ENCODE data around the gene PEX14.
"Not testable (repeated sequence)": the region's sequence is repeated elsewhere in the genome, so short reads cannot be mapped to it uniquely, and the experiment has no call there.

The PEX14 gene, protein sequence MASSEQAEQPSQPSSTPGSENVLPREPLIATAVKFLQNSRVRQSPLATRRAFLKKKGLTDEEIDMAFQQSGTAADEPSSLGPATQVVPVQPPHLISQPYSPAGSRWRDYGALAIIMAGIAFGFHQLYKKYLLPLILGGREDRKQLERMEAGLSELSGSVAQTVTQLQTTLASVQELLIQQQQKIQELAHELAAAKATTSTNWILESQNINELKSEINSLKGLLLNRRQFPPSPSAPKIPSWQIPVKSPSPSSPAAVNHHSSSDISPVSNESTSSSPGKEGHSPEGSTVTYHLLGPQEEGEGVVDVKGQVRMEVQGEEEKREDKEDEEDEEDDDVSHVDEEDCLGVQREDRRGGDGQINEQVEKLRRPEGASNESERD

DNA sequence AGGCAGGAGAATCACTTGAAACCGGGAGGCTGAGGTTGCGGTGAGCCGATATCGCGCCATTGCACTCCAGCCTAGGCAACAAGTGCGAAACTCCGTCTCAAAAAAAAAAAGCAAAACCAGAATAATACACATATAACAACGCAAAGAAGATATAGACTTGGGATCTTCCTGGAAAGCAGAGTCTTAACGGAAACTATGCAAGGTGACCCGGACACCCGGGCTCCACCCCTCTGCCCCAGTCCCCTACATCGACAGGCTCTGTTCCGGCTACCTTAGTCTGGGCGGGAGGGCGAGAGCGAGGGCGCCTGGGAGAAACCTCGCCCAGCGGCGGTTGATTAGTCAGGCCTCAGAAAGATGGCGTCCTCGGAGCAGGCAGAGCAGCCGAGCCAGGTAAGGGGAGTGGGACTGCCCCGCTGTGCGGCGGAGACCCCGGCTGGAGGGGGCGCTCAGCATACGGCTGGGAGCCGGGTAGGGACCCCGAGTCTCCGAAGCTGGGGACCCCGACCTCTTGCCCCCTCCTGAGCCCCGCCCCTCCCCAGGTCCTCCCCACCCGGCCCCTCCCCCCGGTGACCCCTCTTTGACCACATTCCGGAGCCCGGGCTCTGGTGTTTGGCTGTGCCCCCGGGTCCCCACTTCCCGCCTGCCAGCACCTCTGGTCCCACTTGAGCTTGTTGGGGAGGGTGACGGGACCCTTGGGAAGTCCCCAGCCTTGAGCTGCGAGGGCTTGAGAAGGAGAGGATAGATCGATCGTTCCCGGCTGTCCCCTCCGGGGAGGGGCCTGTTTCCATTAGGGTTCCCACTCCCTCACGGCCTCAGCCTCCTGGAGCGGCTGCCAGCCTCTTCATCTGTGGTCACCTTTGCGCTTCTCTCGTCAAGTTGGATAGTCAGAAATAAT, at the start of gene PEX14:
PEX14 (plus strand) TSS at position 338 of the 895 bp plus-strand sequence; CDS start at position 355, 17 bp downstream.
- DNase-seq, result peak; percentile 93

- not testable (repeated sequence) for DNase-seq
Measured at GRCh38 chr1:10425826-10426534, 48.8 kb upstream of the PEX14 start.

DNA sequence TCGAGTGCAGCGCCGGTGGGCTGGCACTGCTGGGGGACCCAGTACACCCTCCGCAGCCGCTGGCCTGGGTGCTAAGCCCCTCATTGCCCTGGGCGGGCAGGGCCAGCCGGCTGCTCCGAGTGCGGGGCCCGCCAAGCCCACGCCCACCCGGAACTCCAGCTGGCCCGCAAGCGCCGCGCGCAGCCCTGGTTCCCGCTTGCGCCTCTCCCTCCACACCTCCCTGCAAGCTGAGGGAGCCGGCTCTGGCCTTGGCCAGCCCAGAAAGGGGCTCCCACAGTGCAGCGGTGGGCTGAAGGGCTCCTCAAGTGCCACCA, 48.3 kb upstream of the PEX14 start:
- not testable (repeated sequence) for DNase-seq

GRCh38 chr1:10428984-10429383, 45.8 kb upstream of the PEX14 start:
- no peak for DNase-seq

DNA sequence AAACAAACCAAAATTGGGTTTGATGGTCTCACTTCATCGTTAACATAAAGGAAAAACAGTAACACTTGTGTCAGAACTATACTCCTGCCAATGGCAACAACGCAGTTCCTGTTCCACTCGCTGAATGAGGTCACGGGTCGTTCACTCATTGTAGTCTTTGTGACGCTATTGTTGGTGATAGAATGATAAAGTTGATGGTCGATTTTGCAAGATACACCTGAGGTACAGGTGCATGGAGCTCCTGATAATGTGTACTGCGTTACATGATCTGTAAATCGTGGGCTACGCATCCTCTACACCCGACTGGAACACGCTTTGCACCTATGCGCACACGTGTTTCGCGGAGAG, 44.9 kb upstream of the PEX14 start:
- DNase-seq, result peak; percentile 28

GRCh38 chr1:10430216-10431069, 44.3 kb upstream of the PEX14 start, which contains the start of gene CENPS:
TSS of gene CENPS (plus strand) at chr1:10430433. CDS start at chr1:10430518, 85 bp downstream.
- peak; percentile 96 for DNase-seq

DNA sequence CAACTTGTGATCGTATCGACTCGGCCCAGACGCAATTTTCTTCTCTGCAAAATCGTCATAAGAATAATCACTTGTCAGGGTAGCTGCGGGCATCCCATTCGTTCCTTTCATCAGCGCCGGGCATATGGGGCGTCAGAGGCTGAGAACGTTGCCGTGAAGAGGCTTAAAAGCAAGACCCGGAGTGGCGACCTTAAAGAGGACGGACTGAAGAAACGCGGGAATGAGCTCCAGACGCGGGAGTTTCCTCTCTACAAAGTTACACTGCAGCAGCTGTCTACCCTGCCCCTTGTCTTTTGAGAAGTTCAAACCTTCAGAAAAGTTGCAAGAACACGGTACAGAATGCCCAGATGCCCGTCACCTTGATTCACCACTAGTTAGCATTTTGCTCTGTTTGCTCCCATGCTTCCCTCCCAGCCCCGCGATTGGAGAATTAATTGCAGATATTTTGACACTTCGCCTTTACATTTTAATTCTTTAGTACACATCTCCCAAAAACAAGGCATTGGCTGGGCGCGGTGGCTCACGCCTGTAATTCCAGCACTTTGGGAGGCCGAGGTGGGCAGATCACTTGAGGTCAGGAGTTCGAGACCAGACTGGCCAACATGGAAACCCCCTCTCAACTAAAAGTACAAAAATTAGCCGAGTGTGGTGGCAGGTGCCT, 43.5 kb upstream of the PEX14 start:
- peak; percentile 32 for DNase-seq

GRCh38 chr1:10432910-10433700, 41.6 kb upstream of the PEX14 start:
- no peak for DNase-seq

DNA sequence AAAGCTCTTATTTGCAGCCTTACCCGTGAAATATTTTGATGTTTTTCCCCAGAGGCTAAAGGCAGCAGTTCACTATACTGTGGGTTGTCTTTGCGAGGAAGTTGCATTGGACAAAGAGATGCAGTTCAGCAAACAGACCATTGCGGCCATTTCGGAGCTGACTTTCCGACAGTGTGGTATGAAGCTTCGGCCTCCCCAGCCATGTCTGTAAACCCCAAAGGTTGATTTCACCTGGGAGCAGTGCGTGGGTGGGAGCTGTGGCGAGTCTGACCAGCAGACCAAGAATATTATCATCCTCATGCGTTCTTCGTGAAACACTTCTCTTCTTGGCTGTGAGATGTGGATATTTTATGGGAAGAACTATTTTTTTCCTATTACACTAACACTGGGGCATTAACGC, 41.0 kb upstream of the PEX14 start:
- DNase-seq, result no peak

DNA sequence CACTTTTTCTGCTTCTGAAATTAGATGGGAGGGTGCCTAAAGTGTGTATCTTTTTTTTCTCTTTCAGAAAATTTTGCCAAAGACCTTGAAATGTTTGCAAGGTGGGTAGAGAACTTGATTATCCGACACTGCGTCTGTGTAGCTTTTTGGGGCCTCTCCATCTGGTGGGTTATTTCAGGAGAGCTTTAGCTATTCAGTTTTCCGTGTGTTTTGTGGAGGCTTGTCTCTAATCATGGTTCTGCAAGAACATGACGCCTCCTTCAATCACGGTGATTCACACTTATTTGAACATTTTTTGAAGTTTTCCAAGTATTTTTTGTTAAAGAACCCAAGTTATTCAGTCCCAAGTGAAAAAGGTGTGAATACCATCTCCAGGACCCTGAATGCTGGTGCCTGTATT, 40.2 kb upstream of the PEX14 start:
- no peak for DNase-seq

- no peak for DNase-seq
Measured at GRCh38 chr1:10437052-10437451, 37.7 kb upstream of the PEX14 start.

DNA sequence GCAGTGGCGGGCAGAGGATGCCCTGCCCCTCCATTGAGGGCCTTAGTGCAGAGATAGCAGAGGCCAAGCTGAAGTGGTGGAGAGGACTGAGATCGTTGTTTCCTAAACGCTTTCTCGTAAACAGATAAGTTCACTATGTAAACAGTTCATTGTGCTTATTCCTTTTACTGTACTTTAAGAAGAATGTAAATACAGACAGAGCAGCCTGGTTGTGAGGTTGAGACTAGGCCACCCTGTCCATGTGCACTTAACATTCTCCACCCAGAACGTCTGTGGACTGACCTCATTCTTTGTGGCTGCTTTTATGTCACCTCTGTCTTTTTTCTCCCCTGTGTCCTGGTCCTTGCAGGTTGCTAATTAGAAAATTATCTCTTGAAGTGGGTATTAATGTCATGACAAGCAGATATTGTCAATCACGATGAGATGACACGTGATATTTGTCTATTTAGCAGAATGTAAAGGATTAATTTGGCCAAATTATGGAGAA, 36.0 kb upstream of the PEX14 start:
- no peak for DNase-seq

DNA sequence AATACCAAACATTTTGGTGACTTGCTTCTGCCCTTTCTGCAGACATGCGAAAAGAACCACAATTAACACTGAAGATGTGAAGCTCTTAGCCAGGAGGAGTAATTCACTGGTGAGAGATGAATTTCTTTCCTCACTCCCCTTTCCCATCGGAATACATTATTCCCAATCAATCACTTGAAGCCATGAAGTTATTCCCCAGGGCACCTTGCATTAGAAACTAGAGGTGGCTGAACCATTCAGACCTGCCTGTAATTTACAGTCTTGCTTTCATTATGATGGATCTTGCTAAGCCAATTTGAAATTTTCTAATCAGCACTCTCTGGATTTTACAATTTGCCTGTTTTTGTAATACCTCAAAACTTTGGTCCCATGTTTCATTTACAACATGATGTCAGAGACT, 34.4 kb upstream of the PEX14 start:
- DNase-seq, result no peak

DNA sequence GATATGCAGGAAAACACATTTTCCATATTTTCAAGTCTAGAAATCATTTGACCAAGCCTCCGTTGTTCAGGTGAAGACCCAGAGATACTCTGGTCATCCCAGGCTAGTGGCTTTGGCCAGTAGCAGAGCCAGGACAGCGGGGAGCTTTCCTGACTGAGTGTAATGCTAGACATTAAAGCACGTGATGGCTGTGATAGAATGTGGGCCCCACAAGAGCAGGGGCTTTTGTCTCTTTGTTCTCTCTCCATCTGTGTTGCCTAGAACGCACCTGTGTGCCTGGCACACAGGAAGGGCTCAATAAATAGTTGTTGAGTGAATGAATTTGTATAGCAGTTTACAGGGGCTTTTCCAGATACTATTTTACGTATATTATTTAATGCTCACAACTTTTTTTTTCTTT, 34.0 kb upstream of the PEX14 start:
- no peak for DNase-seq

GRCh38 chr1:10444248-10444647, 30.5 kb upstream of the PEX14 start:
- DNase-seq, result no peak

- no peak for DNase-seq
Measured at GRCh38 chr1:10444795-10445397, 29.9 kb upstream of the PEX14 start.

DNA sequence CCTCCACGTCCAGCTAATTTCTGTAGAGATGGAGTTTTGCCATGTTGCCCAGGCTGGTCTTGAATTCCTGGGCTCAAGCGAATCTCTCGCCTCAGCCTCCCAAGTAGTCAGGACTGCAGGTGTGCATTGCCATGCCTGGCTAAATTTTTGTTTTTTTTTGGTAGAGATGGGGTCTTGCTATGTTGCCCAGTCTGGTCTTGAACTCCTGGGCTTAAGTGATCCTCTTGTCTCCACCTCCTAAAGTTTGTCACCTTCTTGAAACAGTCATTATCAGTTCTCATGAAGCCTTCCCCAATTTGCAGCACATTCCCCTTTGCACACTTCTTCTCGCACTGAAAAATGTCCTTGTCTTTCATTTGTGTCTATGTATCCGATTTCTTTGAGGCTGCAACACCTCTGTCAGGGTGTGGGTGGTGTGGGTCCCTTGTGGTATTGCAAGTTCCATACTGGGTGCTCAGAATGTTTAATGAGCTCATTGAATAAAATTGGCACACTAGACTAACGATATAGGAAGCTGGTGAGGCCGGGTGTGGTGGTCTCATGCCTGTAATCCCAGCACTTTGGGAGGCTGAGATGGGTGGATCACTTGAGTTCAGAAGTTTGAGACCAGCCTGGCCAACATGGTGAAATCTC, 27.8 kb upstream of the PEX14 start:
- no peak for DNase-seq

GRCh38 chr1:10449751-10450150, 25.0 kb upstream of the PEX14 start, which contains the start of gene CORT:
TSS of gene CORT (plus strand) at chr1:10450031. CDS start at chr1:10450224, 193 bp downstream.
- no peak for DNase-seq

- no peak for DNase-seq
Measured at GRCh38 chr1:10450156-10450814, 24.5 kb upstream of the PEX14 start.
